ENCODE results near the gene PKLR.

The PKLR gene

DNA sequence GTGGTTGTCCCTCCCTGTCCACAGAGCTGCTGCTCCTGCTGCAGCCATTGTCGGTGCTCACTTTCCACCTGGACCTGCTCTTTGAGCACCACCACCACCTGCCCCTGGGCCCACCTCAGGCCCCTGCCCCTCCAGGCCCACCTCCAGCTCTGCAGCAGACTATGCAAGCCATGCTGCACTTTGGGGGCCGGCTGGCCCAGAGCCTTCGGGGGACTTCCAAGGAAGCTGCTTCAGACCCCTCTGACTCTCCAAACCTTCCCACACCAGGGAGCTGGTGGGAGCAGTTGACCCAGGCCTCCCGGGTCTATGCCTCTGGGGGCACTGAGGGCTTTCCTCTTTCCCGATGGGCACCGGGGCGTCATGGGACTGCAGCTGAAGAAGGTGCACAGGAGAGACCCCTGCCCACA, 25.4 kb upstream of the PKLR start:
- H3K4me3 ChIP-seq: no peak overlapping the region
- no peak for DNase-seq (ENCODE audit: low spot score)
- H3K27ac ChIP-seq: no peak overlapping the region
- TF ChIP-seq, protein P1, sequence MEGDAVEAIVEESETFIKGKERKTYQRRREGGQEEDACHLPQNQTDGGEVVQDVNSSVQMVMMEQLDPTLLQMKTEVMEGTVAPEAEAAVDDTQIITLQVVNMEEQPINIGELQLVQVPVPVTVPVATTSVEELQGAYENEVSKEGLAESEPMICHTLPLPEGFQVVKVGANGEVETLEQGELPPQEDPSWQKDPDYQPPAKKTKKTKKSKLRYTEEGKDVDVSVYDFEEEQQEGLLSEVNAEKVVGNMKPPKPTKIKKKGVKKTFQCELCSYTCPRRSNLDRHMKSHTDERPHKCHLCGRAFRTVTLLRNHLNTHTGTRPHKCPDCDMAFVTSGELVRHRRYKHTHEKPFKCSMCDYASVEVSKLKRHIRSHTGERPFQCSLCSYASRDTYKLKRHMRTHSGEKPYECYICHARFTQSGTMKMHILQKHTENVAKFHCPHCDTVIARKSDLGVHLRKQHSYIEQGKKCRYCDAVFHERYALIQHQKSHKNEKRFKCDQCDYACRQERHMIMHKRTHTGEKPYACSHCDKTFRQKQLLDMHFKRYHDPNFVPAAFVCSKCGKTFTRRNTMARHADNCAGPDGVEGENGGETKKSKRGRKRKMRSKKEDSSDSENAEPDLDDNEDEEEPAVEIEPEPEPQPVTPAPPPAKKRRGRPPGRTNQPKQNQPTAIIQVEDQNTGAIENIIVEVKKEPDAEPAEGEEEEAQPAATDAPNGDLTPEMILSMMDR (IDR thresholded peaks at IDR 0.05): no peak

GRCh38 chr1:155326020-155326526, 24.8 kb upstream of the PKLR start:
- TF ChIP-seq, protein P1 (IDR thresholded peaks at IDR 0.05): no peak
- DNase-seq (ENCODE audit: low spot score): no peak
- Histone ChIP-seq H3K4me3 (no peak overlapping the region), H3K27ac (no peak overlapping the region)

DNA sequence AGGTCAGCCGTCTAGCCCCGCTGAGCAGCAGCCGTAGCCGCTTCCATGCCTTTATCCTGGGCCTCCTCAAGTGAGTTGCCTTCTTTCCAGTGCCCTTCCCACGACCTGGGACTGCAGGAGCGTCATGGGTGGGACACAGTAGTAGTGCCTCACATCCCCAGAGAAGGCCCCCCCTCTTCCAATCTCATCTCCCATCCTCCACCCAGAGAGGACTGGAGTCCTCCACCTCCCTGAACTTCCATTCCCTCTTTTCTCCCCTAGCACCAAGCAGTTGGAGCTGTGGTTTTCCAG, 24.3 kb upstream of the PKLR start:
- peak overlapping the region; percentile 87 for H3K4me3 ChIP-seq
- TF ChIP-seq, protein P1 (IDR thresholded peaks at IDR 0.05): no peak
- no peak for DNase-seq (ENCODE audit: low spot score)
- peak overlapping the region in 1 of 2 donors; percentile 98 for H3K27ac ChIP-seq

GRCh38 chr1:155324717-155325602, 23.7 kb upstream of the PKLR start:
- TF ChIP-seq, protein P1 (IDR thresholded peaks at IDR 0.05): no peak
- DNase-seq (ENCODE audit: low spot score): peak; percentile 83
- Histone ChIP-seq H3K4me3 (peak overlapping the region; percentile 87), H3K27ac (peak overlapping the region; percentile 98 to 99)

DNA sequence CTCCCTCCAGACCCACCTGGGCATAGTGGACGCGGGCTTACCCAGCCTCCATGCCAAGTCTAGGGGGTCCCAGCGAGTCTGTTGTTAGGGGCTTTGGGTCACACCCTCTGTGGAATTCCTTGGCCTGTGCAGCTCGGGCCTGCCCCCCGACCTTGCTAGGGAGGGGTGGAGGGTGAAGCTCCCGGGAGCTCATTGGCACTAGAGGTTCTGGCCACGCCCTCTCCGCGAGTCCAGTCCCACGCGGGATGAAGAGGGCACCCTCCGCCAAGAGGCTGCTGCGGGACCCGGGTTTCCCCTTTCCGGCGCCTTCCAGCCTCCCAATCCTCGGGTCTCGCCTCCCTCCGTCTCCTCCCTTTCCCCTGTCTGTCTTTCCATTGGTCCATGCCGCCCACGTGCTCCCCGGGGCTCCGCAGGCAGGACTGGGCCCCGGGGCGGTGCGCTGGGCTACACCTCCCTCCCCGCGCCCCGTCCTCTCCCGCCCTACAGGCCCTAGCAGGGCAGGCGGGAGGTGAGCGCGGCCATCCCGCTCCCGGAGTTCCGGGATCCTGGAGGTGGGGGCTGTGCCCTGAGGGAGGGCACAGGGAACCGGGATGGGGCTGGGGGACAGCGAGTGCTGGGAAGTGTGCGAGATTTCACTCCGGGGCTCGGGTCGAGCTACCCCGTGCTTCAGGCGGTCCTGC, 22.9 kb upstream of the PKLR start:
- TF ChIP-seq, protein P1 (IDR thresholded peaks at IDR 0.05): no peak
- DNase-seq (ENCODE audit: low spot score): peak; percentile 98
- H3K27ac ChIP-seq: peak overlapping the region; percentile 98 to 99
- H3K4me3 ChIP-seq: peak overlapping the region; percentile 87

GRCh38 chr1:155323729-155324036, 22.4 kb upstream of the PKLR start:
- peak overlapping the region; percentile 98 to 99 for H3K27ac ChIP-seq
- TF ChIP-seq, protein P1 (IDR thresholded peaks at IDR 0.05): no peak

More at GRCh38 chr1:155323729-155324036, 22.4 kb upstream of the PKLR start:
- peak overlapping the region; percentile 87 for H3K4me3 ChIP-seq
- peak; percentile 96 for DNase-seq (ENCODE audit: low spot score)
